Measurements from ENCODE around the gene CRYL1. TPM values are rescaled to one million over a fixed set of nuclear protein-coding genes. Genes with fewer than 3 reads are reported as not detected.

The CRYL1 gene
- total and polyA plus RNA-seq, 4 donors: 14.1 to 24.1 (median 22.1) TPM

GRCh38 chr13:20399961-20400360 lies 125.7 kb downstream of the CRYL1 start:
- Histone ChIP-seq H3K4me3 (no peak overlapping the region), H3K9ac (ENCODE audit: insufficient read depth in 1 of 2, low read length in 2 of 2) (no peak overlapping the region), H3K36me3 (ENCODE audit: control insufficient read depth in 4 of 4, insufficient read depth in 4 of 4, low read length in 4 of 4) (peaks cover 0 to 5% (median 1%) of the 10 kb centered on the region in 4 donors), H3K27me3 (ENCODE audit: control insufficient read depth in 3 of 3, insufficient read depth in 3 of 3, low read length in 2 of 3) (no peaks in the 10 kb centered on the region), H3K4me1 (ENCODE audit: control insufficient read depth in 5 of 5, insufficient read depth in 5 of 5, low read length in 5 of 5) (no peaks in the 10 kb centered on the region), H3K9me3 (ENCODE audit: control insufficient read depth in 4 of 4, insufficient read depth in 3 of 4, low read length in 3 of 4) (peaks cover 0 to 3% (median 0%) of the 10 kb centered on the region in 4 donors), H3K27ac (ENCODE audit: low read depth in 1 of 2, low read length in 1 of 2) (no peak overlapping the region)
- TF ChIP-seq, protein P1, sequence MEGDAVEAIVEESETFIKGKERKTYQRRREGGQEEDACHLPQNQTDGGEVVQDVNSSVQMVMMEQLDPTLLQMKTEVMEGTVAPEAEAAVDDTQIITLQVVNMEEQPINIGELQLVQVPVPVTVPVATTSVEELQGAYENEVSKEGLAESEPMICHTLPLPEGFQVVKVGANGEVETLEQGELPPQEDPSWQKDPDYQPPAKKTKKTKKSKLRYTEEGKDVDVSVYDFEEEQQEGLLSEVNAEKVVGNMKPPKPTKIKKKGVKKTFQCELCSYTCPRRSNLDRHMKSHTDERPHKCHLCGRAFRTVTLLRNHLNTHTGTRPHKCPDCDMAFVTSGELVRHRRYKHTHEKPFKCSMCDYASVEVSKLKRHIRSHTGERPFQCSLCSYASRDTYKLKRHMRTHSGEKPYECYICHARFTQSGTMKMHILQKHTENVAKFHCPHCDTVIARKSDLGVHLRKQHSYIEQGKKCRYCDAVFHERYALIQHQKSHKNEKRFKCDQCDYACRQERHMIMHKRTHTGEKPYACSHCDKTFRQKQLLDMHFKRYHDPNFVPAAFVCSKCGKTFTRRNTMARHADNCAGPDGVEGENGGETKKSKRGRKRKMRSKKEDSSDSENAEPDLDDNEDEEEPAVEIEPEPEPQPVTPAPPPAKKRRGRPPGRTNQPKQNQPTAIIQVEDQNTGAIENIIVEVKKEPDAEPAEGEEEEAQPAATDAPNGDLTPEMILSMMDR (IDR thresholded peaks at IDR 0.05; ENCODE audit: control extremely low read depth, extremely low read depth): no peak
- DNase-seq (no peak), ATAC-seq (ENCODE audit: insufficient read depth, low FRiP score) (no peak)
- 92 to 97% methylated on average over 4 of the region's 4 CpGs for WGBS, 2 donors

DNA sequence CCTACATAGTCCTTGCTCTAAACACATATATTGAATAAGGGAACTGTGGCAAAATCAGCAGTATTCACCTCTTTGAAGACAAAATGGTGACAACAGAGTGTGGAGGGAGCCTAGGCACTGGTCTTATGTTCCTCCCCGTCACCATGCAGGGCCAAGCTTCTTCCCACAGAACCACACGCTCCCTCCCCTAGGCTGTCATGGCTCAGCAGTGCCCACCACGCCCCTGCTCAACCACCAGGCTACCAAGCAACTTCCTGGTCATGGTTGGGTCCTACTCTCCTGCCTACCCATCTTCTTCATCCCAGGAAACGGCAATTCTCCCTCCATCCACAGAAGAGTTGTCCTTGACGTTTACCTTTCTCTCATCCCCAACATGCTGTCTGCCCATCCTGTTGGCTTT lies 126.1 kb downstream of the CRYL1 start:
- Histone ChIP-seq H3K4me1 (ENCODE audit: control insufficient read depth in 5 of 5, insufficient read depth in 5 of 5, low read length in 5 of 5) (no peaks in the 10 kb centered on the region), H3K27ac (ENCODE audit: low read depth in 1 of 2, low read length in 1 of 2) (no peak overlapping the region), H3K4me3 (no peak overlapping the region), H3K9me3 (ENCODE audit: control insufficient read depth in 4 of 4, insufficient read depth in 3 of 4, low read length in 3 of 4) (peaks cover 0 to 4% (median 0%) of the 10 kb centered on the region in 4 donors), H3K27me3 (ENCODE audit: control insufficient read depth in 3 of 3, insufficient read depth in 3 of 3, low read length in 2 of 3) (no peaks in the 10 kb centered on the region), H3K9ac (ENCODE audit: insufficient read depth in 1 of 2, low read length in 2 of 2) (no peak overlapping the region), H3K36me3 (ENCODE audit: control insufficient read depth in 4 of 4, insufficient read depth in 4 of 4, low read length in 4 of 4) (peaks cover 0 to 5% (median 1%) of the 10 kb centered on the region in 4 donors)
- ATAC-seq (ENCODE audit: insufficient read depth, low FRiP score) (no peak), DNase-seq (no peak)
- TF ChIP-seq, protein P1 (IDR thresholded peaks at IDR 0.05; ENCODE audit: control extremely low read depth, extremely low read depth): no peak
- WGBS, 2 donors: 88% methylated on average over 5 of the region's 5 CpGs

DNA sequence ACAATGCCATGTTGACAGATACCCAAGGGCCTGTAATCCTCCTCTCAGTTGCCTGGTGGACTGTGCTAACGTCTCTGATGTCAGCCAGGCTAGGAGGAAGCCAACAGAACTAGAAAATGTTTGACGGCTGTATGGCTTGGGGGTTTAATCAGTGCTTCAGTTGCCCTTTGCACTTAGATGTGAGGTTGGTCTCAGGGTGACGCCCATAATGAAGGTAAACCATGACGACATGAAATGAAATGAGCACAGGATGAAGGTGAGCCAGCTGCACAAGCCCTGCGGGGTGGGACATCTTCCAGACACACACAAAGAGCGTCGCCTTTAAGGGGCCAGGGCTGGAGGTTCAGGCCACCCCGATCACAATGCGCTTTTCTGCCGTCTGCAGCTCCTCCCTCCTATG lies 127.2 kb downstream of the CRYL1 start:
- ATAC-seq (ENCODE audit: insufficient read depth, low FRiP score) (no peak), DNase-seq (no peak)
- Histone ChIP-seq H3K27ac (ENCODE audit: low read depth in 1 of 2, low read length in 1 of 2) (no peak overlapping the region), H3K36me3 (ENCODE audit: control insufficient read depth in 4 of 4, insufficient read depth in 4 of 4, low read length in 4 of 4) (peaks cover 0 to 2% (median 0%) of the 10 kb centered on the region in 4 donors), H3K9ac (ENCODE audit: insufficient read depth in 1 of 2, low read length in 2 of 2) (no peak overlapping the region), H3K9me3 (ENCODE audit: control insufficient read depth in 4 of 4, insufficient read depth in 3 of 4, low read length in 3 of 4) (peaks cover 0 to 5% (median 0%) of the 10 kb centered on the region in 4 donors), H3K4me1 (ENCODE audit: control insufficient read depth in 5 of 5, insufficient read depth in 5 of 5, low read length in 5 of 5) (no peaks in the 10 kb centered on the region), H3K27me3 (ENCODE audit: control insufficient read depth in 3 of 3, insufficient read depth in 3 of 3, low read length in 2 of 3) (no peaks in the 10 kb centered on the region), H3K4me3 (no peak overlapping the region)
- TF ChIP-seq, protein P1 (IDR thresholded peaks at IDR 0.05; ENCODE audit: control extremely low read depth, extremely low read depth): no peak
- 89% methylated on average over 10 of the region's 10 CpGs for WGBS, 2 donors

DNA sequence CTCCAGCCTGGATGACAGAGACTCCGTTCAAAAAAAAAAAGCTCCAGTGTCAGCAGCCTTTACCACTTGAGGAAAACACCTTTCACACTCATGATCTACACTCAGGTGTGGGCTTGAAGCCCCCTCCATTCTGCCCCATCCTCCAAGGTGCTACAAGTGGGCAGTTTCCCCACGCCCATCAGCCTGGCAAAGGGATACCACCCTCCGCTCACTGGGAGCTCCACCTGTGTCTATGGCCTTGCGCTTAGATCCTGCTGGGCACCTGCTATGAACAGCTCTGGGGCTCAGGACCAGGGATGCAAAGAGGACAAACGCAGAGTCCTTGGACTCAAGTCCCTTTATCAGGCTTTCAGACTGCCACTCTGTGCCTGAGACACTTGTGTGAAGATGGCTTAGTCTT lies 127.8 kb downstream of the CRYL1 start:
- DNase-seq: no peak
- TF ChIP-seq, protein P1 (IDR thresholded peaks at IDR 0.05; ENCODE audit: control extremely low read depth, extremely low read depth): no peak

More for the DNA sequence above, 127.8 kb downstream of the CRYL1 start:
- H3K4me1 ChIP-seq (ENCODE audit: control insufficient read depth in 5 of 5, insufficient read depth in 5 of 5, low read length in 5 of 5): no peaks in the 10 kb centered on the region
- no peaks in the 10 kb centered on the region for H3K36me3 ChIP-seq (ENCODE audit: control insufficient read depth in 4 of 4, insufficient read depth in 4 of 4, low read length in 4 of 4)
- no peak overlapping the region for H3K27ac ChIP-seq (ENCODE audit: low read depth in 1 of 2, low read length in 1 of 2)
- H3K9me3 ChIP-seq (ENCODE audit: control insufficient read depth in 4 of 4, insufficient read depth in 3 of 4, low read length in 3 of 4): peaks cover 0 to 5% (median 0%) of the 10 kb centered on the region in 4 donors
- WGBS, 2 donors: 94 to 98% methylated on average over 5 of the region's 5 CpGs
- H3K9ac ChIP-seq (ENCODE audit: insufficient read depth in 1 of 2, low read length in 2 of 2): no peak overlapping the region
- ATAC-seq (ENCODE audit: insufficient read depth, low FRiP score): no peak
- no peak overlapping the region for H3K4me3 ChIP-seq
- no peaks in the 10 kb centered on the region for H3K27me3 ChIP-seq (ENCODE audit: control insufficient read depth in 3 of 3, insufficient read depth in 3 of 3, low read length in 2 of 3)
